BLaER1 (cell line): ENCODE data around the gene MTUS2.

Source experiments
- H3K27ac ChIP-seq: shearing (Covaris generic); formaldehyde crosslinking; 2 replicates; pipeline ENCODE4 v1.8.1; 2022
- H3K27me3 ChIP-seq: shearing (Covaris generic); formaldehyde crosslinking; 2 replicates; pipeline ENCODE4 v1.8.1; 2022
- H3K36me3 ChIP-seq: shearing (Covaris generic); formaldehyde crosslinking; 2 replicates; pipeline ENCODE4 v1.8.1; 2022
- H3K4me1 ChIP-seq: shearing (Covaris generic); formaldehyde crosslinking; 2 replicates; pipeline ENCODE4 v1.8.1; 2022
- H3K4me2 ChIP-seq: shearing (Covaris generic); formaldehyde crosslinking; 2 replicates; pipeline ENCODE4 v1.8.1; 2022
- H3K4me3 ChIP-seq: shearing (Covaris generic); formaldehyde crosslinking; 2 replicates; pipeline ENCODE4 v1.8.1; 2022
- H3K9ac ChIP-seq: shearing (Covaris generic); formaldehyde crosslinking; 2 replicates; pipeline ENCODE4 v1.8.1; 2022
- H3K9me3 ChIP-seq: shearing (Covaris generic); formaldehyde crosslinking; 2 replicates; pipeline ENCODE4 v1.8.1; 2022
- H4K20me1 ChIP-seq: shearing (Covaris generic); formaldehyde crosslinking; 2 replicates; pipeline ENCODE4 v1.8.1; 2022
- Cebpa-rat ChIP-seq: shearing (Covaris generic); IDR thresholded peaks from 2 replicates; pipeline ENCODE4 v1.8.1; 2022

The MTUS2 gene

DNA sequence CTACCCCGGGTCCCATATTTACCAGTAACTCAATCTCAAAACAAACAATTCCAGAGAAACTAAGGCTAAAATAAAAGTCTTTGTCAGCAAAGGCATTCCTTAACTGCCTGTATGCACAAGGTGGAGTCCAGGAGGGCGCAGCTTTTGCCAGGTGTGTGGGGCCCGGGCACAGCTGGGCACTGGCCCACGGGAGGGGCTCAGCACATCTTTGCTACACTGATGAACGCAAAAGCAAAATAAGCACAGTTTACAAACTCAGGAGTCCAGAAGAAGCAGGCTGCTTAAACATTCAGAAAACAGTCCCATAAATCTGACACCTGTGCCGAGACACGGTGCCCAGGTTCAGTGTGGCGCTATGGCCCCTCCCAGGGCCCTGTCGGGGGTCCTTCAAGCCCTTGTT lies 704.5 kb downstream of the MTUS2 start:
- peak overlapping the region; percentile 38; the same call in 1 of the 2 replicates for H3K9ac ChIP-seq
- H3K27me3 ChIP-seq, result no peaks in the 10 kb centered on the region
- H3K4me2 ChIP-seq, result peak overlapping the region; percentile 69
- peaks cover 39% of the 10 kb centered on the region for H3K4me1 ChIP-seq
- no peak overlapping the region for H3K4me3 ChIP-seq
- no peak for TF ChIP-seq Cebpa-rat
- H3K27ac ChIP-seq, result peak overlapping the region; percentile 60
- H4K20me1 ChIP-seq, result peaks cover 48% of the 10 kb centered on the region; the same call in 1 of the 2 replicates
- H3K36me3 ChIP-seq, result peaks cover 99% of the 10 kb centered on the region
- no peaks in the 10 kb centered on the region for H3K9me3 ChIP-seq

GRCh38 chr13:29525757-29526156 lies 705.6 kb downstream of the MTUS2 start:
- Histone ChIP-seq H3K4me2 (peak overlapping the region; percentile 69; the same call in 1 of the 2 replicates), H3K4me3 (no peak overlapping the region), H3K27me3 (no peaks in the 10 kb centered on the region), H4K20me1 (peaks cover 51% of the 10 kb centered on the region; the same call in 1 of the 2 replicates), H3K4me1 (peaks cover 39% of the 10 kb centered on the region), H3K9me3 (no peaks in the 10 kb centered on the region), H3K9ac (no peak overlapping the region), H3K27ac (no peak overlapping the region), H3K36me3 (peaks cover 99% of the 10 kb centered on the region)
- TF ChIP-seq Cebpa-rat, result no peak

DNA sequence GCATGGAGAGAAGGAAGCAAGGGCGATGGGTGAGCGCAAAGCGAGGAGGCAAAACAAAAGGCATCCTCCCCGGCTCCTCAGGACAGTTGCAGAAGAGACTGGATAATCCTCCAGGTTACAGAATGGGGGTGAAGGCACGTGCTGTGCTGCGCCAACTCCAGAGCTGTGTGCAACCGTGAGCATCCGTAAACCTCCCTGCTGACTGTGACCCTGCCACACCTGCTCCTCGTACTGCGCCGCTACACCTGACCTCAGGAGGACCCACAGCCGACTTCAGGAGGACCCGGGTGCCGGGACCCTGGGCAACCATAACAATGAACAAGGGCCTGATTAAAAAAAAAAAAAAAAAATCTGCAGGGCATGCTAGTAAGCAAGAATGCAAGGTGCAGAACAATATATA lies 706.6 kb downstream of the MTUS2 start:
- no peak overlapping the region for H3K9ac ChIP-seq
- peaks cover 59% of the 10 kb centered on the region; the same call in 1 of the 2 replicates for H4K20me1 ChIP-seq
- H3K27me3 ChIP-seq, result no peaks in the 10 kb centered on the region
- no peak overlapping the region for H3K4me3 ChIP-seq
- peaks cover 99% of the 10 kb centered on the region for H3K36me3 ChIP-seq
- peaks cover 39% of the 10 kb centered on the region for H3K4me1 ChIP-seq
- TF ChIP-seq Cebpa-rat, result no peak
- H3K27ac ChIP-seq, result no peak overlapping the region
- no peak overlapping the region for H3K4me2 ChIP-seq
- H3K9me3 ChIP-seq, result no peaks in the 10 kb centered on the region

- H3K27me3 ChIP-seq, result no peaks in the 10 kb centered on the region
- H3K4me3 ChIP-seq, result no peak overlapping the region
- peaks cover 99% of the 10 kb centered on the region for H3K36me3 ChIP-seq
- H4K20me1 ChIP-seq, result peaks cover 60% of the 10 kb centered on the region; the same call in 1 of the 2 replicates
- TF ChIP-seq Cebpa-rat, result no peak
- H3K9me3 ChIP-seq, result no peaks in the 10 kb centered on the region
- H3K4me2 ChIP-seq, result no peak overlapping the region
- H3K4me1 ChIP-seq, result peaks cover 39% of the 10 kb centered on the region
- no peak overlapping the region for H3K27ac ChIP-seq
- H3K9ac ChIP-seq, result no peak overlapping the region
Measured at GRCh38 chr13:29527511-29527910, 707.4 kb downstream of the MTUS2 start.

- Histone ChIP-seq H3K4me3 (no peak overlapping the region), H3K36me3 (peaks cover 99% of the 10 kb centered on the region), H3K9ac (no peak overlapping the region), H3K9me3 (no peaks in the 10 kb centered on the region), H3K27ac (no peak overlapping the region), H4K20me1 (peaks cover 60% of the 10 kb centered on the region), H3K4me1 (peaks cover 38% of the 10 kb centered on the region), H3K27me3 (no peaks in the 10 kb centered on the region), H3K4me2 (no peak overlapping the region)
- TF ChIP-seq Cebpa-rat, result no peak
Measured at GRCh38 chr13:29527916-29528315, 707.8 kb downstream of the MTUS2 start.

- no peak for TF ChIP-seq Cebpa-rat
- H3K4me2 ChIP-seq, result no peak overlapping the region
- no peaks in the 10 kb centered on the region for H3K27me3 ChIP-seq
- no peak overlapping the region for H3K9ac ChIP-seq
- H3K36me3 ChIP-seq, result peaks cover 99% of the 10 kb centered on the region
- peaks cover 60% of the 10 kb centered on the region for H4K20me1 ChIP-seq
- no peak overlapping the region for H3K4me3 ChIP-seq
- no peaks in the 10 kb centered on the region for H3K9me3 ChIP-seq
- peaks cover 20% of the 10 kb centered on the region for H3K4me1 ChIP-seq
- H3K27ac ChIP-seq, result no peak overlapping the region
Measured at GRCh38 chr13:29529754-29530153, 709.6 kb downstream of the MTUS2 start.

GRCh38 chr13:29530901-29531300 lies 710.8 kb downstream of the MTUS2 start:
- Histone ChIP-seq H3K9me3 (no peaks in the 10 kb centered on the region), H3K36me3 (peaks cover 100% of the 10 kb centered on the region), H3K27me3 (no peaks in the 10 kb centered on the region), H3K4me3 (no peak overlapping the region), H4K20me1 (peaks cover 60% of the 10 kb centered on the region), H3K27ac (no peak overlapping the region), H3K4me2 (no peak overlapping the region), H3K4me1 (peaks cover 8% of the 10 kb centered on the region), H3K9ac (no peak overlapping the region)
- TF ChIP-seq Cebpa-rat, result no peak

- H3K9me3 ChIP-seq, result no peaks in the 10 kb centered on the region
- H3K4me3 ChIP-seq, result no peak overlapping the region
- H3K27ac ChIP-seq, result no peak overlapping the region
- H3K4me1 ChIP-seq, result peaks cover 7% of the 10 kb centered on the region; the same call in 1 of the 2 replicates
- H3K36me3 ChIP-seq, result peaks cover 100% of the 10 kb centered on the region
- H3K9ac ChIP-seq, result no peak overlapping the region
- TF ChIP-seq Cebpa-rat, result no peak
- H4K20me1 ChIP-seq, result peaks cover 69% of the 10 kb centered on the region
- H3K27me3 ChIP-seq, result no peaks in the 10 kb centered on the region
- no peak overlapping the region for H3K4me2 ChIP-seq
Measured at GRCh38 chr13:29532116-29532515, 712.0 kb downstream of the MTUS2 start.

DNA sequence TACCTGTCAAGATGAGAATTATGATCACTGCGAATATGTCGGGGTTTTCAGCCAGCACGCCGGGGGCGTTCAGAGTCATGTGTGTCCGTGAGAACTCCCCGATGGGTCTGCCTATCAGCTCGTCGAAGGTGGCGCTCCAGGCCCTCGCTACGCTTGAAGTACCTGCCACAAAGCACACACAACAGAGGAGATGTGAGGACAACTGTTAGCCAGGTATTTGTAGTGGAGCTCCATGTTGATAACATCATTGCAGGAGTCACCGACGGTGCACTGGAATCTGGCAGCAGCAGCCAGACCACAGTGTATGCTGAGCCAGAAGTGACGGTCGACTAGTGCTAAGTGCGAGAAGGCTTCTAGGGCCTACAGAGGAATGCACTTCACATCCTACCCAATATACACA lies 712.7 kb downstream of the MTUS2 start:
- H3K4me2 ChIP-seq, result no peak overlapping the region
- H3K4me3 ChIP-seq, result no peak overlapping the region
- no peak overlapping the region for H3K27ac ChIP-seq
- H3K27me3 ChIP-seq, result no peaks in the 10 kb centered on the region
- TF ChIP-seq Cebpa-rat, result no peak
- no peak overlapping the region for H3K9ac ChIP-seq
- peaks cover 7% of the 10 kb centered on the region; the same call in 1 of the 2 replicates for H3K4me1 ChIP-seq
- H3K9me3 ChIP-seq, result no peaks in the 10 kb centered on the region
- peaks cover 100% of the 10 kb centered on the region for H3K36me3 ChIP-seq
- peaks cover 76% of the 10 kb centered on the region for H4K20me1 ChIP-seq

- H3K4me3 ChIP-seq, result no peak overlapping the region
- H3K9ac ChIP-seq, result no peak overlapping the region
- peaks cover 83% of the 10 kb centered on the region for H4K20me1 ChIP-seq
- H3K4me2 ChIP-seq, result no peak overlapping the region
- peaks cover 100% of the 10 kb centered on the region for H3K36me3 ChIP-seq
- H3K9me3 ChIP-seq, result no peaks in the 10 kb centered on the region
- TF ChIP-seq Cebpa-rat, result no peak
- no peak overlapping the region for H3K27ac ChIP-seq
- no peaks in the 10 kb centered on the region for H3K27me3 ChIP-seq
- H3K4me1 ChIP-seq, result peaks cover 5% of the 10 kb centered on the region; the same call in 1 of the 2 replicates
Measured at GRCh38 chr13:29534083-29534482, 713.9 kb downstream of the MTUS2 start.
